GM19240 (cell line): ENCODE results near the gene CAPN8.
"Not testable (repeated sequence)": the region's sequence is repeated elsewhere in the genome, so short reads cannot be mapped to it uniquely, and the experiment has no call there.

Experiments used
- DNase-seq: peaks from one replicate; pipeline ENCODE4 v3.0.0; 2011; ENCODE audit warnings: low spot score; ENCODE audit not compliant: insufficient read length

The CAPN8 gene

GRCh38 chr1:223525957-223526356 lies 139.5 kb downstream of the CAPN8 start:
- DNase-seq, result no peak

- no peak for DNase-seq
Measured at GRCh38 chr1:223525546-223525945, 140.0 kb downstream of the CAPN8 start.

GRCh38 chr1:223524930-223525451 lies 140.5 kb downstream of the CAPN8 start:
- DNase-seq, result no peak

GRCh38 chr1:223521150-223521549 lies 144.4 kb downstream of the CAPN8 start:
- DNase-seq, result no peak

GRCh38 chr1:223520200-223520599 lies 145.3 kb downstream of the CAPN8 start:
- DNase-seq, result no peak

- DNase-seq, result no peak
Measured at GRCh38 chr1:223519116-223519515, 146.4 kb downstream of the CAPN8 start.

GRCh38 chr1:223518553-223518952 lies 146.9 kb downstream of the CAPN8 start:
- not testable (repeated sequence) for DNase-seq

GRCh38 chr1:223515926-223516325 lies 149.6 kb downstream of the CAPN8 start:
- no peak for DNase-seq

GRCh38 chr1:223515421-223515820 lies 150.1 kb downstream of the CAPN8 start:
- no peak for DNase-seq

- DNase-seq, result no peak
Measured at GRCh38 chr1:223514644-223515043, 150.9 kb downstream of the CAPN8 start.

- DNase-seq, result no peak
Measured at GRCh38 chr1:223513309-223513708, 152.2 kb downstream of the CAPN8 start.

GRCh38 chr1:223512057-223512456 lies 153.4 kb downstream of the CAPN8 start:
- DNase-seq, result no peak

- DNase-seq, result no peak
Measured at GRCh38 chr1:223508796-223509195, 156.7 kb downstream of the CAPN8 start.

GRCh38 chr1:223504741-223505140 lies 160.8 kb downstream of the CAPN8 start:
- no peak for DNase-seq

- DNase-seq, result no peak
Measured at GRCh38 chr1:223503348-223503747, 162.2 kb downstream of the CAPN8 start.

GRCh38 chr1:223500560-223501425 lies 164.7 kb downstream of the CAPN8 start:
- no peak for DNase-seq

- DNase-seq, result no peak
Measured at GRCh38 chr1:223496883-223497282, 168.6 kb downstream of the CAPN8 start.

- DNase-seq, result no peak
Measured at GRCh38 chr1:223494926-223495645, 170.4 kb downstream of the CAPN8 start.

GRCh38 chr1:223492044-223492443 lies 173.5 kb downstream of the CAPN8 start:
- no peak for DNase-seq
